GM12865 (cell line): ENCODE measurements around the gene ABCC9.

ENCODE experiments used
- DNase-seq: peaks from one replicate; pipeline ENCODE4 v3.0.0; 2010; ENCODE audit warnings: low read depth
- H3K4me3 ChIP-seq: 2 replicates; pipeline ENCODE4 v1.5.1; 2011; ENCODE audit warnings: mild to moderate bottlenecking, low read depth, low read length, control low read depth
- TF ChIP-seq, protein P1 (sequence below): IDR thresholded peaks from 2 replicates; pipeline ENCODE4 v1.5.1; 2011; ENCODE audit warnings: low read length, control low read depth, low read depth, inconsistent platforms; ENCODE audit not compliant: insufficient read depth; ENCODE audit errors: missing control alignments

The ABCC9 gene

GRCh38 chr12:21773263-21773741, 167.9 kb downstream of the ABCC9 start:
- no peak for DNase-seq
- TF ChIP-seq, protein P1, sequence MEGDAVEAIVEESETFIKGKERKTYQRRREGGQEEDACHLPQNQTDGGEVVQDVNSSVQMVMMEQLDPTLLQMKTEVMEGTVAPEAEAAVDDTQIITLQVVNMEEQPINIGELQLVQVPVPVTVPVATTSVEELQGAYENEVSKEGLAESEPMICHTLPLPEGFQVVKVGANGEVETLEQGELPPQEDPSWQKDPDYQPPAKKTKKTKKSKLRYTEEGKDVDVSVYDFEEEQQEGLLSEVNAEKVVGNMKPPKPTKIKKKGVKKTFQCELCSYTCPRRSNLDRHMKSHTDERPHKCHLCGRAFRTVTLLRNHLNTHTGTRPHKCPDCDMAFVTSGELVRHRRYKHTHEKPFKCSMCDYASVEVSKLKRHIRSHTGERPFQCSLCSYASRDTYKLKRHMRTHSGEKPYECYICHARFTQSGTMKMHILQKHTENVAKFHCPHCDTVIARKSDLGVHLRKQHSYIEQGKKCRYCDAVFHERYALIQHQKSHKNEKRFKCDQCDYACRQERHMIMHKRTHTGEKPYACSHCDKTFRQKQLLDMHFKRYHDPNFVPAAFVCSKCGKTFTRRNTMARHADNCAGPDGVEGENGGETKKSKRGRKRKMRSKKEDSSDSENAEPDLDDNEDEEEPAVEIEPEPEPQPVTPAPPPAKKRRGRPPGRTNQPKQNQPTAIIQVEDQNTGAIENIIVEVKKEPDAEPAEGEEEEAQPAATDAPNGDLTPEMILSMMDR, result no peak
- no peak overlapping the region for H3K4me3 ChIP-seq

- no peak overlapping the region for H3K4me3 ChIP-seq
- TF ChIP-seq, protein P1, result no peak
- DNase-seq, result no peak
Measured at GRCh38 chr12:21771311-21771710, 169.9 kb downstream of the ABCC9 start.

GRCh38 chr12:21769307-21769706, 171.9 kb downstream of the ABCC9 start:
- TF ChIP-seq, protein P1, result no peak
- H3K4me3 ChIP-seq, result no peak overlapping the region
- DNase-seq, result no peak

GRCh38 chr12:21766403-21766802, 174.8 kb downstream of the ABCC9 start:
- TF ChIP-seq, protein P1, result no peak
- DNase-seq, result no peak
- H3K4me3 ChIP-seq, result no peak overlapping the region

GRCh38 chr12:21764950-21765349, 176.3 kb downstream of the ABCC9 start:
- TF ChIP-seq, protein P1, result no peak
- DNase-seq, result no peak
- H3K4me3 ChIP-seq, result no peak overlapping the region

GRCh38 chr12:21764065-21764464, 177.2 kb downstream of the ABCC9 start:
- TF ChIP-seq, protein P1, result no peak
- DNase-seq, result no peak
- no peak overlapping the region for H3K4me3 ChIP-seq

DNA sequence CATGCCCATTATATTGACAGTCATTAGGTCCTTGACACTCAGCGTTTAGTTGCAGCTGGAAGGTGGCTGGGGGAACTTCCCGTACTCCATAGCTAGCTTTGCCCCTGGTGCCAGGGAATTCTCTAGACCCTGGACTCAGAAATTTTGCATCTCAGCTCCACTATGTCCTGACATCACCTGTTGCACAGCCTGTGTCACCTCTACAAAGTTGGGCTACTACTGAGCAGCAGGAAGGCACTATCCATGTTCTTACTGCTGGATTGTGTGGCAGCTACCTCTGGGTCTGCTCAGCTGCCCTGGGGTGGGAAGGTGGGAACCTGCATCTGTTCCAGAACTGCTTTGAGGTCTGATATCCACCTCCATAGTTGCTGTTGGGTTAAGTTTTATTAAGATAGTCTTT, 177.7 kb downstream of the ABCC9 start:
- no peak overlapping the region for H3K4me3 ChIP-seq
- no peak for DNase-seq
- TF ChIP-seq, protein P1, result no peak
